ENCODE measurements around the gene ERI2. TPM values are rescaled to one million over a fixed set of nuclear protein-coding genes. Genes with fewer than 3 reads are reported as not detected.

The ERI2 gene
- total RNA-seq, 1 experiment from 2014 or later = 16.9 TPM

DNA sequence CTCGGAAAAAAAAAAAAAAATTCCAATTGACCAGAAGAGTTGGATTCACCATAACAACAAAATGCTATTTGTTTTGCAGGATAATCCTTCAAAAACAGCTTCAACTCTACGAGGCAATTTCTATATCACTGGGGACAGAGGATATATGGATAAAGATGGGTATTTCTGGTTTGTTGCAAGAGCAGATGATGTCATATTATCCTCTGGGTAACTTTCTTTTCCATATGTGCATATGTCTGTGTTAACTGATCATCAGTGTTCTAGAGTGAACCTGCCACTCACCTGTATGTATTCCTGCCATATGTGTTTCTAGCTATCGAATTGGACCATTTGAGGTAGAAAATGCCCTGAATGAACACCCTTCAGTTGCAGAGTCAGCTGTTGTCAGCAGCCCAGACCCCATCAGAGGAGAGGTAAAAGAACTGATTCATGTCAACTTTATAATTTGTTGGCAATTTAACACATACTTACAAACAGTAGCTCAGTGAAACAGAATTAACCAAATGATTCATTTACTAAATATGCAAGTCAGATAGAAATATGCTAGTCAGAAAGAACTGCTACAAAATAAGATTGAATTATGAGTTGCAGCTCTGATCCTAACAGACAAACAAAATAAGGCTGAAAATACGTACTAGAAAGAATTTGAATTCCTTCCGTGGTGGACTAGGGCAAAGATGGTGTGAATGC, 14.2 kb downstream of the ERI2 start (continued):
- TF ChIP-seq, protein P1, sequence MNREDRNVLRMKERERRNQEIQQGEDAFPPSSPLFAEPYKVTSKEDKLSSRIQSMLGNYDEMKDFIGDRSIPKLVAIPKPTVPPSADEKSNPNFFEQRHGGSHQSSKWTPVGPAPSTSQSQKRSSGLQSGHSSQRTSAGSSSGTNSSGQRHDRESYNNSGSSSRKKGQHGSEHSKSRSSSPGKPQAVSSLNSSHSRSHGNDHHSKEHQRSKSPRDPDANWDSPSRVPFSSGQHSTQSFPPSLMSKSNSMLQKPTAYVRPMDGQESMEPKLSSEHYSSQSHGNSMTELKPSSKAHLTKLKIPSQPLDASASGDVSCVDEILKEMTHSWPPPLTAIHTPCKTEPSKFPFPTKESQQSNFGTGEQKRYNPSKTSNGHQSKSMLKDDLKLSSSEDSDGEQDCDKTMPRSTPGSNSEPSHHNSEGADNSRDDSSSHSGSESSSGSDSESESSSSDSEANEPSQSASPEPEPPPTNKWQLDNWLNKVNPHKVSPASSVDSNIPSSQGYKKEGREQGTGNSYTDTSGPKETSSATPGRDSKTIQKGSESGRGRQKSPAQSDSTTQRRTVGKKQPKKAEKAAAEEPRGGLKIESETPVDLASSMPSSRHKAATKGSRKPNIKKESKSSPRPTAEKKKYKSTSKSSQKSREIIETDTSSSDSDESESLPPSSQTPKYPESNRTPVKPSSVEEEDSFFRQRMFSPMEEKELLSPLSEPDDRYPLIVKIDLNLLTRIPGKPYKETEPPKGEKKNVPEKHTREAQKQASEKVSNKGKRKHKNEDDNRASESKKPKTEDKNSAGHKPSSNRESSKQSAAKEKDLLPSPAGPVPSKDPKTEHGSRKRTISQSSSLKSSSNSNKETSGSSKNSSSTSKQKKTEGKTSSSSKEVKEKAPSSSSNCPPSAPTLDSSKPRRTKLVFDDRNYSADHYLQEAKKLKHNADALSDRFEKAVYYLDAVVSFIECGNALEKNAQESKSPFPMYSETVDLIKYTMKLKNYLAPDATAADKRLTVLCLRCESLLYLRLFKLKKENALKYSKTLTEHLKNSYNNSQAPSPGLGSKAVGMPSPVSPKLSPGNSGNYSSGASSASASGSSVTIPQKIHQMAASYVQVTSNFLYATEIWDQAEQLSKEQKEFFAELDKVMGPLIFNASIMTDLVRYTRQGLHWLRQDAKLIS (CRISPR knock-in tag; IDR thresholded peaks at IDR 0.05; ENCODE audit: borderline replicate concordance) = no peak
- no peak for TF ChIP-seq EMX1 (CRISPR knock-in tag; IDR thresholded peaks at IDR 0.05)
- TF ChIP-seq NFE2L1 (CRISPR knock-in tag; IDR thresholded peaks at IDR 0.05) = no peak
- no peak for TF ChIP-seq FOXP1 (CRISPR knock-in tag; IDR thresholded peaks at IDR 0.05; ENCODE audit: borderline replicate concordance)
- TF ChIP-seq PRDM15 (CRISPR knock-in tag; IDR thresholded peaks at IDR 0.05) = no peak

DNA sequence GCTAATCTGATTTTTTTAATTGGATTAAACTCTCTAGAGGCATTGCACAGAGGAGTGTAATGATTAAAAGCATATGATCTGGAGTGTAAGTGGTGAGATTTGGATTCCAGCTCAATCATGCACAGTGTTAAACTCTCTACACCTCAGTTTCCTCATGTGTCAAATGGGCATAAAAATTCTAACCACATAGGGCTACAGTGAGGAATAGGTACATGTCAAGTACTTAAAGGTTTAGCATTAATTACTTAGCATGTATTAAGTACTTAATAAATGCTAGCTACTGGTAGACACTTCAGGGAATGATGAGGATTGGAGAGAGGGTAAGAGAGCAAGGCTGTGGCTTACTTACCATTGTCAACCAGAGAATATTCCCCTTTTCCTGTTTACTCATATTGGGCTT, 17.1 kb downstream of the ERI2 start:
- H3K4me1 Mint-ChIP-seq = peaks cover 12% of the 10 kb centered on the region
- POLR2A ChIA-PET = no interaction called here
- H3K27ac Mint-ChIP-seq = no peak overlapping the region
- TF ChIP-seq GTF2I (CRISPR knock-in tag; conservative IDR thresholded peaks at IDR 0.05) (no peak), FOXJ3 (CRISPR knock-in tag; IDR thresholded peaks at IDR 0.05; ENCODE audit: borderline replicate concordance) (no peak), MXD4 (CRISPR knock-in tag; IDR thresholded peaks at IDR 0.05; ENCODE audit: borderline replicate concordance) (no peak), OVOL2 (CRISPR knock-in tag; IDR thresholded peaks at IDR 0.05; ENCODE audit: borderline replicate concordance) (no peak), ZNF512 (CRISPR knock-in tag; IDR thresholded peaks at IDR 0.05; ENCODE audit: borderline replicate concordance) (no peak), E2F5 (CRISPR knock-in tag; IDR thresholded peaks at IDR 0.05) (no peak), SOX15 (CRISPR knock-in tag; IDR thresholded peaks at IDR 0.05) (no peak), ATF6 (CRISPR knock-in tag; IDR thresholded peaks at IDR 0.05) (no peak), CREB1 (CRISPR knock-in tag; IDR thresholded peaks at IDR 0.05) (no peak)
- TF ChIP-seq, protein P2, sequence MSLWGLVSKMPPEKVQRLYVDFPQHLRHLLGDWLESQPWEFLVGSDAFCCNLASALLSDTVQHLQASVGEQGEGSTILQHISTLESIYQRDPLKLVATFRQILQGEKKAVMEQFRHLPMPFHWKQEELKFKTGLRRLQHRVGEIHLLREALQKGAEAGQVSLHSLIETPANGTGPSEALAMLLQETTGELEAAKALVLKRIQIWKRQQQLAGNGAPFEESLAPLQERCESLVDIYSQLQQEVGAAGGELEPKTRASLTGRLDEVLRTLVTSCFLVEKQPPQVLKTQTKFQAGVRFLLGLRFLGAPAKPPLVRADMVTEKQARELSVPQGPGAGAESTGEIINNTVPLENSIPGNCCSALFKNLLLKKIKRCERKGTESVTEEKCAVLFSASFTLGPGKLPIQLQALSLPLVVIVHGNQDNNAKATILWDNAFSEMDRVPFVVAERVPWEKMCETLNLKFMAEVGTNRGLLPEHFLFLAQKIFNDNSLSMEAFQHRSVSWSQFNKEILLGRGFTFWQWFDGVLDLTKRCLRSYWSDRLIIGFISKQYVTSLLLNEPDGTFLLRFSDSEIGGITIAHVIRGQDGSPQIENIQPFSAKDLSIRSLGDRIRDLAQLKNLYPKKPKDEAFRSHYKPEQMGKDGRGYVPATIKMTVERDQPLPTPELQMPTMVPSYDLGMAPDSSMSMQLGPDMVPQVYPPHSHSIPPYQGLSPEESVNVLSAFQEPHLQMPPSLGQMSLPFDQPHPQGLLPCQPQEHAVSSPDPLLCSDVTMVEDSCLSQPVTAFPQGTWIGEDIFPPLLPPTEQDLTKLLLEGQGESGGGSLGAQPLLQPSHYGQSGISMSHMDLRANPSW (CRISPR knock-in tag; conservative IDR thresholded peaks at IDR 0.05; ENCODE audit: low read depth) = no peak
- TF ChIP-seq, protein P3, sequence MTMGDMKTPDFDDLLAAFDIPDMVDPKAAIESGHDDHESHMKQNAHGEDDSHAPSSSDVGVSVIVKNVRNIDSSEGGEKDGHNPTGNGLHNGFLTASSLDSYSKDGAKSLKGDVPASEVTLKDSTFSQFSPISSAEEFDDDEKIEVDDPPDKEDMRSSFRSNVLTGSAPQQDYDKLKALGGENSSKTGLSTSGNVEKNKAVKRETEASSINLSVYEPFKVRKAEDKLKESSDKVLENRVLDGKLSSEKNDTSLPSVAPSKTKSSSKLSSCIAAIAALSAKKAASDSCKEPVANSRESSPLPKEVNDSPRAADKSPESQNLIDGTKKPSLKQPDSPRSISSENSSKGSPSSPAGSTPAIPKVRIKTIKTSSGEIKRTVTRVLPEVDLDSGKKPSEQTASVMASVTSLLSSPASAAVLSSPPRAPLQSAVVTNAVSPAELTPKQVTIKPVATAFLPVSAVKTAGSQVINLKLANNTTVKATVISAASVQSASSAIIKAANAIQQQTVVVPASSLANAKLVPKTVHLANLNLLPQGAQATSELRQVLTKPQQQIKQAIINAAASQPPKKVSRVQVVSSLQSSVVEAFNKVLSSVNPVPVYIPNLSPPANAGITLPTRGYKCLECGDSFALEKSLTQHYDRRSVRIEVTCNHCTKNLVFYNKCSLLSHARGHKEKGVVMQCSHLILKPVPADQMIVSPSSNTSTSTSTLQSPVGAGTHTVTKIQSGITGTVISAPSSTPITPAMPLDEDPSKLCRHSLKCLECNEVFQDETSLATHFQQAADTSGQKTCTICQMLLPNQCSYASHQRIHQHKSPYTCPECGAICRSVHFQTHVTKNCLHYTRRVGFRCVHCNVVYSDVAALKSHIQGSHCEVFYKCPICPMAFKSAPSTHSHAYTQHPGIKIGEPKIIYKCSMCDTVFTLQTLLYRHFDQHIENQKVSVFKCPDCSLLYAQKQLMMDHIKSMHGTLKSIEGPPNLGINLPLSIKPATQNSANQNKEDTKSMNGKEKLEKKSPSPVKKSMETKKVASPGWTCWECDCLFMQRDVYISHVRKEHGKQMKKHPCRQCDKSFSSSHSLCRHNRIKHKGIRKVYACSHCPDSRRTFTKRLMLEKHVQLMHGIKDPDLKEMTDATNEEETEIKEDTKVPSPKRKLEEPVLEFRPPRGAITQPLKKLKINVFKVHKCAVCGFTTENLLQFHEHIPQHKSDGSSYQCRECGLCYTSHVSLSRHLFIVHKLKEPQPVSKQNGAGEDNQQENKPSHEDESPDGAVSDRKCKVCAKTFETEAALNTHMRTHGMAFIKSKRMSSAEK (CRISPR knock-in tag; IDR thresholded peaks at IDR 0.05; ENCODE audit: borderline replicate concordance) = no peak

More for the DNA sequence above, 17.1 kb downstream of the ERI2 start:
- Mint-ChIP-seq H3K27me3 (ENCODE audit: low read depth) (no peaks in the 10 kb centered on the region), H3K36me3 (no peaks in the 10 kb centered on the region), H3K9me3 (no peaks in the 10 kb centered on the region), H3K4me3 (no peak overlapping the region)
- CTCF ChIA-PET = interaction anchor here (0.7 to 1.5 kb wide), 2 partner anchors 10 to 881 kb away, joined by 4 to 5 read pairs; no protein-coding TSS in a partner anchor
- no peak for ATAC-seq
- no peak for DNase-seq (ENCODE audit: low spot score)

Data from WTC11 (cell line).